ENCODE results near the gene CAMTA1. TPM values are rescaled to one million over a fixed set of nuclear protein-coding genes. Genes with fewer than 3 reads are reported as not detected.

CAMTA1 gene
- total RNA-seq, 1 donor from 2014 or later = 81.6 TPM

- Mint-ChIP-seq H3K9me3 (ENCODE audit: unreplicated experiment) (no peaks in the 10 kb centered on the region), H3K27me3 (ENCODE audit: unreplicated experiment) (peaks cover 44% of the 10 kb centered on the region), H3K4me3 (ENCODE audit: unreplicated experiment) (no peak overlapping the region), H3K36me3 (ENCODE audit: unreplicated experiment) (no peaks in the 10 kb centered on the region), H3K4me1 (ENCODE audit: unreplicated experiment) (no peaks in the 10 kb centered on the region), H3K27ac (ENCODE audit: unreplicated experiment) (no peak overlapping the region)
- DNase-seq (ENCODE audit: extremely low spot score, unreplicated experiment) = no peak
- no peak for TF ChIP-seq CTCF (IDR thresholded peaks at IDR 0.05)
Observed at GRCh38 chr1:7630378-7630777, 845.1 kb downstream of the CAMTA1 start.

GRCh38 chr1:7632176-7632575 lies 846.9 kb downstream of the CAMTA1 start:
- Mint-ChIP-seq H3K27me3 (ENCODE audit: unreplicated experiment) (peaks cover 26% of the 10 kb centered on the region), H3K27ac (ENCODE audit: unreplicated experiment) (no peak overlapping the region), H3K36me3 (ENCODE audit: unreplicated experiment) (no peaks in the 10 kb centered on the region), H3K4me3 (ENCODE audit: unreplicated experiment) (no peak overlapping the region), H3K4me1 (ENCODE audit: unreplicated experiment) (no peaks in the 10 kb centered on the region), H3K9me3 (ENCODE audit: unreplicated experiment) (no peaks in the 10 kb centered on the region)
- no peak for DNase-seq (ENCODE audit: extremely low spot score, unreplicated experiment)
- TF ChIP-seq CTCF (IDR thresholded peaks at IDR 0.05) = no peak

- Mint-ChIP-seq H3K4me3 (ENCODE audit: unreplicated experiment) (no peak overlapping the region), H3K27ac (ENCODE audit: unreplicated experiment) (no peak overlapping the region), H3K36me3 (ENCODE audit: unreplicated experiment) (no peaks in the 10 kb centered on the region), H3K9me3 (ENCODE audit: unreplicated experiment) (no peaks in the 10 kb centered on the region), H3K27me3 (ENCODE audit: unreplicated experiment) (peaks cover 21% of the 10 kb centered on the region), H3K4me1 (ENCODE audit: unreplicated experiment) (no peaks in the 10 kb centered on the region)
- no peak for DNase-seq (ENCODE audit: extremely low spot score, unreplicated experiment)
- TF ChIP-seq CTCF (IDR thresholded peaks at IDR 0.05) = no peak
Observed at GRCh38 chr1:7632681-7633080, 847.4 kb downstream of the CAMTA1 start.

- Mint-ChIP-seq H3K27ac (ENCODE audit: unreplicated experiment) (no peak overlapping the region), H3K4me3 (ENCODE audit: unreplicated experiment) (no peak overlapping the region), H3K27me3 (ENCODE audit: unreplicated experiment) (peaks cover 14% of the 10 kb centered on the region), H3K9me3 (ENCODE audit: unreplicated experiment) (no peaks in the 10 kb centered on the region), H3K4me1 (ENCODE audit: unreplicated experiment) (no peaks in the 10 kb centered on the region), H3K36me3 (ENCODE audit: unreplicated experiment) (no peaks in the 10 kb centered on the region)
- DNase-seq (ENCODE audit: extremely low spot score, unreplicated experiment) = no peak
- no peak for TF ChIP-seq CTCF (IDR thresholded peaks at IDR 0.05)
Observed at GRCh38 chr1:7633506-7634245, 848.4 kb downstream of the CAMTA1 start.

- Mint-ChIP-seq H3K4me3 (ENCODE audit: unreplicated experiment) (no peak overlapping the region), H3K4me1 (ENCODE audit: unreplicated experiment) (no peaks in the 10 kb centered on the region), H3K36me3 (ENCODE audit: unreplicated experiment) (no peaks in the 10 kb centered on the region), H3K9me3 (ENCODE audit: unreplicated experiment) (no peaks in the 10 kb centered on the region), H3K27ac (ENCODE audit: unreplicated experiment) (no peak overlapping the region), H3K27me3 (ENCODE audit: unreplicated experiment) (peaks cover 4% of the 10 kb centered on the region)
- no peak for TF ChIP-seq CTCF (IDR thresholded peaks at IDR 0.05)
- DNase-seq (ENCODE audit: extremely low spot score, unreplicated experiment) = no peak
Observed at GRCh38 chr1:7634546-7635240, 849.4 kb downstream of the CAMTA1 start.
